CD4-positive, alpha-beta T cell treated with Interleukin-4 for 4 hours (primary cell): ENCODE data around the gene GPATCH1.
"Not testable (repeated sequence)": the region's sequence is repeated elsewhere in the genome, so short reads cannot be mapped to it uniquely, and the experiment has no call there.

Experiments used
- DNase-seq: peaks from one replicate; pipeline ENCODE4 v3.0.0-alpha.2; 2020

Gene GPATCH1

GRCh38 chr19:33080761-33081681 is at the start of gene GPATCH1:
Gene GPATCH1 (plus strand): TSS chr19:33081181. CDS start chr19:33081194, 13 bp downstream.
- peak; percentile 85 for DNase-seq

GRCh38 chr19:33032218-33032781 is 48.7 kb upstream of the GPATCH1 start:
- no peak for DNase-seq

GRCh38 chr19:33035461-33035860 is 45.5 kb upstream of the GPATCH1 start:
- no peak for DNase-seq

DNA sequence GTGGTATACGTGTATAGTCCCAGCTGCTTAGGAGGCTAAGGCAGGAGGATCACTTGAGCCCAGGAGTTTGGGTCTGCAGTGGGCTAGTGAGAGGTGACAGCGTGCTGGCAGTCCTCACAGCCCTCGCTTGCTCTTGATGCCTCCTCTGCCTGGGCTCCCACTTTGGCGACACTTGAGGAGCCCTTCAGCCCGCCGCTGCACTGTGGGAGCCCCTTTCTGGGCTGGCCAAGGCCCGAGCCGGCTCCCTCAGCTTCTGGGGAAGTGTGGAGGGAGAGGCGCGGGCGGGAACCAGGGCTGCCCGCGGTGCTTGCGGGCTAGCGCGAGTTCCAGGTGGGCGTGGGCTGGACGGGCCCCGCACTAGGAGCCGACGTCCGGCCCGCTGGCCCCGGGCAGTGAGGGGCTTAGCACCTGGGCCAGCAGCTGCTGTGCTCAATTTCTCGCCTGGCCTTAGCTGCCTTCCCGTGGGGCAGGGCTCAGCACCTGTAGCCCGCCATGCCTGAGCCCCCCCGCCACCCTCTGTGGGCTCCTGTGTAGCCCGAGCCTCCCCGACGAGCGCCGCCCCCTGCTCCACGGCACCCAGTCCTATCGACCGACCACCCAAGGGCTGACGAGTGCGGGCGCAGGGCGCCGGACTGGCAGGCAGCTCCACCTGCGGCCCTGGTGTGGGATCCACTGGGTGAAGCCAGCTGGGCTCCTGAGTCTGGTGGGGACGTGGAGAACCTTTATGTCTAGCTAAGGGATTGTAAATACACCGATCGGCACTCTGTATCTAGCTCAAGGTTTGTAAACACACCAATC is 44.4 kb upstream of the GPATCH1 start:
- DNase-seq: not testable (repeated sequence)

DNA sequence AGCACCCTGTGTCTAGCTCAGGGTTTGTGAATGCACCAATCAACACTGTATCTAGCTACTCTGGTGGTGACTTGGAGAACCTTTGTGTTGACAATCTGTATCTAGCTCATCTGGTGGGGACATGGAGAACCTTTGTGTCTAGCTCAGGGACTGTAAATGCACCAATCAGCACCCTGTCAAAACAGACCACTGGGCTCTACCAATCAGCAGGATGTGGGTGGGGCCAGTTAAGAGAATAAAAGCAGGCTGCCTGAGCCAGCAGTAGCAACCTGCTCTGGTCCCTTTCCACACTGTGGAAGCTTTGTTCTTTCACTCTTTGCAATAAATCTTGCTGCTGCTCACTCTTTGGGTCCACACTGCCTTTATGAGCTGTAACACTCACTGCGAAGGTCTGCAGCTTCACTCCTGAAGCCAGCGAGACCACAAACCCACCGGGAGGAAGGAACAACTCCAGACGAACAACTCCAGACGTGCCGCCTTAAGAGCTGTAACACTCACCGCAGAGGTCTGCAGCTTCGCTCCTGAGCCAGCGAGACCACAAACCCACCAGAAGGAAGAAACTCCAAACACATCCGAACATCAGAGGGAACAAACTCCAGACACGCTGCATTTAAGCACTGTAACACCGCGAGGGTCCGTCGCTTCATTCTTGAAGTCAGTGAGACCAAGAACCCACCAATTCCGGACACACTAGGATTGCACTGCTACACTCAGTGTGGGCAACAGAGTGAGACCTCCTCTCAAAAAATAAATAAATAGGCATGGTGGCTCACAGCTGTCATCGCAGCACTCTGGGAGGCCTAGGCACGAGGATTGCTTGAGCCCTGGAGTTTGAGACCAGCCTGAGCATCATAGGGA is 43.6 kb upstream of the GPATCH1 start:
- DNase-seq: not testable (repeated sequence)

DNA sequence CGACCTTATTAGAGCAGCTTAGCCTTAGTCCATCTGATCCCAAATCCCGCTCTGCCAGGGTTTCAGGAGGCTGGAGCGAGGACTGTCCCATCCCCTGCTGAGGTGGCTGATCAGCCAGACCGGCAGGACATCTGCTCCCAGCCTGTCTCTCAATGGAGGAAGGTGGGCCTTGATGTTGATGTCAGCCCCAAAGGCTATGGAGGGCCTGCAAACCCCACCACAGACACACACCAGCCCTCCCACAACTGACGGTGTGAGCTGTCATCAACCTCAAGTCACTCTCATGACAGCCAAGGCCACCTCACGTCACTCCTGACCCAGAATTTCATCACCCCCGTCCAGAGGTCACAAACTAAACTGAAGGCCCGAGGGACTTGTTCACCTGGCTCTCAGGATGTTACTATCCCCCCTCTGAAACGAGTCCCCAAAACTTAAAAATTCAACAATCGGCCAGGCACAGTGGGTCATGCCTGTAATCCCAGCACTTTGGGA is 41.8 kb upstream of the GPATCH1 start:
- DNase-seq: no peak

GRCh38 chr19:33039815-33040214 is 41.2 kb upstream of the GPATCH1 start:
- no peak for DNase-seq

DNA sequence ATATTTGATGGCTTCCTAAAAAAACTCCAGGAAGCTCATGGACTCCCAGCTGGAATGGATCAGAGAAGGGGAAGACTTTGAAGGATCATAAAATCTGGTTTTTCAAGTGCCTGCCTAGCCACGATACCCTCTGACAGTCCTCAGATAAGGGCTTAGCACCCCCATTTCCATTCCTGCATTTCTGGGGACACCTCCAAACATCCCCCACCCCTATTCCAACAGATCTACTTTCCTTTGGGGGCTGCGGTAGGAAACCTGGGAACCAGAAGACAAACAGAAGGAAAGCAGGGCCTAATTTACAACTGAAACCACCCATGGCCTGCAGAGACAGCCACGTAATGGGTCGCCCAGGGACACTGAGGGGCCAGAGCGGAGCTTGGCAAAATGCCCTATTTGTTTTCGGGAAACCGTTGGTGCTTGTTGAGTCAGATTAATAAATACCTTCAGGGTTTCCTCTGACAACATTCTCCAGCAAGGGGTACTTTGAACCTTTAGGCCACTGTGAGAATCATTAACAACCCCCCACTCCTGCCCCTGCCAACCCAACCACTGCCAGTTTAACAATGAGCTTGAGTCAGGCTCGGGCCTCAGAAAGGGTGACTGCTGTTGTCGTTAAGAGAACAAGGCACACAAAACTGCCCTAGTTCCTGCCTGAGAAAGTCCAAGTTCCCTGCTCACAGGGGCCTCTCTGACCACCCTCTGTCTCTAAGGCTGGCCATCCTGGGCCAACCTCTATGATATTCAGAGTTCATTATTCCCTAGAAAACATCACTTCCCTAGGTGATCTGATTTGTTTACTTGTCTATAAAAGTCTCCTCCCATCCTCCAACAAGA is 39.8 kb upstream of the GPATCH1 start:
- DNase-seq: no peak

DNA sequence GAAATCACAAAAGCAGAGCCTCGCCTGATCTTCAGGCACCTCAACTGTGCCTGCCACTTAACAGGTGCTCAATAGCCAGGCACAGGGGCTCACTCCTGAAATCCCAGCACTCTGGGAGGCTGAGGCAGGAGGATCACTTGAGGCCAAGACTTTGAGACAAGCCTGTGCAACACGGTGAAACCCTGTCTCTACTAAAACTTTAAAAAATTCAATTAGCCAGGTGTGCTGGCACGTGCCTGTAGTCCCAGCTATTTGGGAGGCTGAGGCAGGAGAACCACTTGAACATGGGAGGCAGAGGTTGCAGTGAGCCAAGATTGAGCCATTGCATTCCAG is 39.2 kb upstream of the GPATCH1 start:
- DNase-seq: not testable (repeated sequence)

DNA sequence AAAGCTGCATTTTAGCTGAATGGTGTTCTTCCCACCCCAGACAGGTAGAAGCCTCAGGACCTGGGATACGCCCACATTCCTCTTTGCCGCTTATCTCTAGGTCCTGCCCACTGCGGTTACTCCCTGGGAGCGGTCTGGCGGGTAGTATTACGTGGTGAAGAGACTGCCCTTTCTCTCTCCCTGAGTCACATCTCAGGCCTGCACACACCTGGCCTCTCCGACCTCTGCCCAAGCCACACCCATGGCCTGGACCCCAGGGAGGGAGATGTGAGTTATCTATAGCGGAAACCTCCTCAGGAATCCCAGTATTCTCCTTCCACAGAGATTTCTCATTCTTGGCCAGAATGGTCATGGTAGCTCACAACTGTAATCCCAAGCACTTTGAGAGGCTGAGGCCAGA is 33.6 kb upstream of the GPATCH1 start:
- no peak for DNase-seq

- no peak for DNase-seq
Measured at GRCh38 chr19:33048806-33049676, 31.9 kb upstream of the GPATCH1 start.

GRCh38 chr19:33050110-33050509 is 30.9 kb upstream of the GPATCH1 start:
- no peak for DNase-seq

- DNase-seq: no peak
Measured at GRCh38 chr19:33052352-33052972, 28.5 kb upstream of the GPATCH1 start.

- no peak for DNase-seq
Measured at GRCh38 chr19:33054623-33055022, 26.4 kb upstream of the GPATCH1 start.

DNA sequence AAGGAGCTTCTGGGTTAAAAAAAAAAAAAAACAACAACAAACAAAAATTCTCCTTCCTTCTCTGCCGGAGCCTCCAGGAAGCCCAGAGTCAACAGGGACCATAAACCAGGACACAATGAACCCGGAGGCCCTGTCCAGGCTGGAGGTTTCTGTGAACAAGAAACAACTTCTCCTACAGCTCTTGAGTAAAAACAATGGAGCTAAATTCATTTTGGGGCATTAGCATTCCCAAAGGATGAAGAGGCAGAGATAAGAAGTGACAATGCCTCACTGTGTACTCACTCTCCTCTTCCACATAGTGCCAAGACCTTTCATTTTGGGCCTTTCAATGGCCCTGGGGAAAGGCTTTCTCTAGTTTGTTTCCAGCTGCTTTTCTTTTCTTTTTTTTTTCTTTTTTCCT is 25.3 kb upstream of the GPATCH1 start:
- no peak for DNase-seq

DNA sequence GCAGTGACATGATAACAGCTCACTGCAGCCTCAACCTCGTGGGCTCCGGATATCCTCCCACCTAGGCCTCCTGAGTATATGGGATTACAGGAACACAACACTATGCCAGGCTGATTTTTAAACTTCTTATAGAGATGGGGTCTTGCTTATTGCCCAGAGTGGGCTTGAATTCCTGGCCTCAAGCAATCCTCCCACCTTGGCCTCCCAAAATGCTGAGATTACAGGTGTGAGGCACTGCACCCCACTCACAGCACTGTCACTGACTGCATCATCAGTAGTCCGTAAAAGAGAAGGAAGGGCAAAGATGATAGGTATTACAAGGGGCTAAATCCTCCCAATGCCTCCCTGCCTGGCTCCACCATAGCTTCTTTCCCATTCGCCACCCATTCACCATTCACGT is 20.4 kb upstream of the GPATCH1 start:
- DNase-seq: no peak

- no peak for DNase-seq
Measured at GRCh38 chr19:33062902-33063301, 18.1 kb upstream of the GPATCH1 start.

DNA sequence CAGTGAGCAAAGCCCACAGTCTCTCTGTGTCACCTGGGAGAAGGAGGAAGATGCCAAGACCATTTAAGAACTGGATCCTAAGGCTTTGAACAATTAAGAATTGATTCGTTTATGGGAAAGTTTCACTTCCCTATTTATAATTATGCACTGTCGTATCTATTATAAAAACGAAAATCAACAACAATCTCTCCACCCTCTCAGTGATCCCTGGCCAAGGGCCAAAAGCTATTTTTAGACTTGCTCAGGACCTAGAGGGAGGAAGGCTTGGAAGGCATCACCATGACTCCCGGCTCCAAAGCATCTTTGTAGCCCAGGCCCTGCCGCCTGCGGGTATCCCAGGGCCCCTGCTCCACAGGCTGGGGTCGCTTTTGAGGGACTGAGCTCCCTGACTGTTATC is 17.6 kb upstream of the GPATCH1 start:
- DNase-seq: no peak

DNA sequence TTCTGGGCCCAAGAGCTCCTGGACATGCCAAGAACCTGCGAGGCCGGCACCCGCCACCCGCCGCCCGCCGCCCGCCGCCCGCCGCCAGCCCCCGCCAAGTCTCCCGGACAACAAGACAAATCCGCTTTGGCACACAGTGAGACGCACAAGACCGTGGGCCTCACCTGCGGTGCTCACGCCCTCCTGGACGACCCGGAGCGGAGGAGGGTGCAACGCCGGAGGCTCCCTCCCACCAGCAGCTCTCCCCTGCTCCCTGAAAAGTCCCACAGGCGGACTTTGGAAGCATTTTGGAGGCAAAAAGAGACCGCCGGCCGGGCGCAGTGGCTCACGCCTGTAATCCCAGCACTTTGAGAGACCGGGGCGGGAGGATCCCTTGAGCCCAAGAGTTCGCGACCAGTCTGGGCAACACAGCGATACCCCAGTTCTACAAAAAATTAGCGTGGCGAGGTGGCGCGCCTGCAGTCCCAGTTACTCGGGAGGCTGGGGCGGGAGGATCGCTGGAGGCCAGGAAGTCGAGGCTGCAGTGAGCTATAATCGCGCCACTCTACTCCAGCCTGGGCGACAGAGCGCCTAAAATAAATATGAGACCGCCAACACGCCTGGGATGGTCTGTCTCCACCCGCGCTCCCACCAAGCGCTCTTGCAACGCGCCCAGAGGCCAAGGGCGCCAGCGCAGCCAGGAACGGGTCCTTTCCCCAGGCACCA is 17.1 kb upstream of the GPATCH1 start:
- DNase-seq: no peak

DNA sequence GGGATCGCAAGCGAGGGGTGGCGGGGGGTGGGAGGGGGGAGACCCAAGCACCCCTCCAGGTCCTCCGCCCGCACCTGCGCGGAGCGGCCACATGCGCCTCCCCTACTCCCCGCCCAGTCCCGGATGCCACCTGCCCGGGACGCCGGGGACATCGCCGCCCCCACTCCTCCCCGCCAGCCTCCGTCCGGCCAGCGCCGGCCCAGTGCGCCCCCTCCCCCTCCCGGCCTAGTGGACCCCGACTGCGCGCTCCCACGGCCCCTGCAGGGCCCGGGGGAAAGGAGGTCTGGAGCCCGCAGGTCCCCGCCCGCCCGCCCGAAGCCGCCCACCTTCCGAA is 16.6 kb upstream of the GPATCH1 start:
- DNase-seq: no peak
